Calu3 (cell line): ENCODE results near the gene VPS13D. TPM values are rescaled to one million over a fixed set of nuclear protein-coding genes. Genes with fewer than 3 reads are reported as not detected.

Experiments used
- BruUV-seq: library from RNA; stranded (reverse); fragments of 400-500 nt; replicated peaks from 2 replicates; lab custom pipeline; 2021; lab: Mats Ljungman, UMichigan
- CTCF ChIA-PET: fragments of 300-600 bp; sonication (Branson Sonifier 250); formaldehyde crosslinking; loops from one replicate; lab custom pipeline; 2022; ENCODE audit warnings: antibody characterized with exemption; lab: Charles Lee
- DNase-seq: peaks from one replicate; pipeline ENCODE4 v3.0.0; 2022
- H3K27ac Mint-ChIP-seq: one replicate; pipeline ENCODE4 v1.8.0; 2022; ENCODE audit warnings: mixed read lengths; ENCODE audit not compliant: unreplicated experiment
- H3K27me3 Mint-ChIP-seq: one replicate; pipeline ENCODE4 v1.8.0; 2022; ENCODE audit warnings: mixed read lengths; ENCODE audit not compliant: unreplicated experiment
- H3K36me3 Mint-ChIP-seq: one replicate; pipeline ENCODE4 v1.8.0; 2022; ENCODE audit warnings: mild to moderate bottlenecking, moderate library complexity, mixed read lengths; ENCODE audit not compliant: insufficient read depth, unreplicated experiment
- H3K4me1 Mint-ChIP-seq: one replicate; pipeline ENCODE4 v1.8.0; 2022; ENCODE audit warnings: mild to moderate bottlenecking, low read depth, mixed read lengths; ENCODE audit not compliant: unreplicated experiment
- H3K4me3 Mint-ChIP-seq: one replicate; pipeline ENCODE4 v1.8.0; 2022; ENCODE audit warnings: mild to moderate bottlenecking, low read depth, moderate library complexity, mixed read lengths; ENCODE audit not compliant: unreplicated experiment
- H3K9me3 Mint-ChIP-seq: one replicate; pipeline ENCODE4 v1.8.0; 2022; ENCODE audit warnings: low read depth, mixed read lengths; ENCODE audit not compliant: unreplicated experiment
- intact Hi-C: fragments of 100-400 bp; cut with micrococcal nuclease; formaldehyde crosslinking; loops from one replicate; pipeline ENCODE4 v1.10.0; 2022; ENCODE audit not compliant: unreplicated experiment
- total RNA-seq: library from RNA; stranded (reverse); gene quantifications from 2 replicates; pipeline ENCODE4 v1.2.3, GENCODE V29; 2022
- TF ChIP-seq, protein P1 (sequence below): fragments of 200-600 bp; IDR thresholded peaks from one replicate; pipeline ENCODE4 v1.8.0; 2022; ENCODE audit warnings: antibody characterized with exemption; ENCODE audit not compliant: unreplicated experiment

The VPS13D gene
- total RNA-seq, 1 experiment from 2014 or later = 30.6 TPM

DNA sequence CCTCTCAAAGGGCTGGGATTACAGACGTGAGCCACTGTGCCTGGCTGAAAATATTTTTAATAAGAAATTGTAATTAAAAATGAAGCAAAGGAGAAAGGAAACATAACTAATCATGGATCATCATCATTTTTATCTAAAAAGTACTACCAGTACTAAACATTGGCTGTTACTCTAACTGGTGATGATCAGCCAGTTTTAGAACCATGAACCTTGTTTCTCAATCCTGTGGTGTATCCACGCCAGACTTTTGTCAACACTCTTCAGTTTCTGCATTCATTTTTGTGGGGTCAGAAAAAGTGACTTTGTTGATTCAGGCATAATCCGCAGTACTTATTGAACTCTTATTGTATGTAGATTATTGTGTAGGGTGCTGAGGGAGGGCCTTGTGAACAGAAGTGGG is 52.3 kb downstream of the VPS13D start:
- BruUV-seq = no TSS peak
- no peaks in the 10 kb centered on the region for H3K36me3 Mint-ChIP-seq
- no peaks in the 10 kb centered on the region for H3K4me1 Mint-ChIP-seq
- no peak for DNase-seq
- CTCF ChIA-PET = no interaction called here
- H3K27me3 Mint-ChIP-seq = no peaks in the 10 kb centered on the region
- intact Hi-C loops = no loop called here
- no peaks in the 10 kb centered on the region for H3K9me3 Mint-ChIP-seq
- TF ChIP-seq, protein P1, sequence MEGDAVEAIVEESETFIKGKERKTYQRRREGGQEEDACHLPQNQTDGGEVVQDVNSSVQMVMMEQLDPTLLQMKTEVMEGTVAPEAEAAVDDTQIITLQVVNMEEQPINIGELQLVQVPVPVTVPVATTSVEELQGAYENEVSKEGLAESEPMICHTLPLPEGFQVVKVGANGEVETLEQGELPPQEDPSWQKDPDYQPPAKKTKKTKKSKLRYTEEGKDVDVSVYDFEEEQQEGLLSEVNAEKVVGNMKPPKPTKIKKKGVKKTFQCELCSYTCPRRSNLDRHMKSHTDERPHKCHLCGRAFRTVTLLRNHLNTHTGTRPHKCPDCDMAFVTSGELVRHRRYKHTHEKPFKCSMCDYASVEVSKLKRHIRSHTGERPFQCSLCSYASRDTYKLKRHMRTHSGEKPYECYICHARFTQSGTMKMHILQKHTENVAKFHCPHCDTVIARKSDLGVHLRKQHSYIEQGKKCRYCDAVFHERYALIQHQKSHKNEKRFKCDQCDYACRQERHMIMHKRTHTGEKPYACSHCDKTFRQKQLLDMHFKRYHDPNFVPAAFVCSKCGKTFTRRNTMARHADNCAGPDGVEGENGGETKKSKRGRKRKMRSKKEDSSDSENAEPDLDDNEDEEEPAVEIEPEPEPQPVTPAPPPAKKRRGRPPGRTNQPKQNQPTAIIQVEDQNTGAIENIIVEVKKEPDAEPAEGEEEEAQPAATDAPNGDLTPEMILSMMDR = no peak
- H3K27ac Mint-ChIP-seq = no peak overlapping the region
- no peak overlapping the region for H3K4me3 Mint-ChIP-seq

DNA sequence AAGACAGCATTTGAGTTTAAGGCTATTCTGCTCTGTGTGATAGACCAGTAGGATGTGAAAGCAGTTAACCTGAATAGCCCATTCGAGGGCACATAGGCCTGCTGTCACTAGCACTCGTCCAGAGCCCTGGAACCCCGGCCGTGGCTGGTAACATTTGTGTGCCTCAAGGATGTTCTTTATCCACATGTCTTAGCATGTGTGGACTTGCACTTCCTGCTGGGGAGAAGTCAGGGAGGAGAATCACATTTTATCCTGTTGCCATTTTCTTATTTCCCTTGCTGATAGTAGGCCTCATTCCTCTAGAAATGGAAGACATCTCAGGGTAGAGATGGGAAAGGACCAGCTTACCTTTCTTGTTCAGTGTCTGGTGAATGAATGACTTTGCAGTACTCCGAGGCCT is 54.7 kb downstream of the VPS13D start:
- no TSS peak for BruUV-seq

DNA sequence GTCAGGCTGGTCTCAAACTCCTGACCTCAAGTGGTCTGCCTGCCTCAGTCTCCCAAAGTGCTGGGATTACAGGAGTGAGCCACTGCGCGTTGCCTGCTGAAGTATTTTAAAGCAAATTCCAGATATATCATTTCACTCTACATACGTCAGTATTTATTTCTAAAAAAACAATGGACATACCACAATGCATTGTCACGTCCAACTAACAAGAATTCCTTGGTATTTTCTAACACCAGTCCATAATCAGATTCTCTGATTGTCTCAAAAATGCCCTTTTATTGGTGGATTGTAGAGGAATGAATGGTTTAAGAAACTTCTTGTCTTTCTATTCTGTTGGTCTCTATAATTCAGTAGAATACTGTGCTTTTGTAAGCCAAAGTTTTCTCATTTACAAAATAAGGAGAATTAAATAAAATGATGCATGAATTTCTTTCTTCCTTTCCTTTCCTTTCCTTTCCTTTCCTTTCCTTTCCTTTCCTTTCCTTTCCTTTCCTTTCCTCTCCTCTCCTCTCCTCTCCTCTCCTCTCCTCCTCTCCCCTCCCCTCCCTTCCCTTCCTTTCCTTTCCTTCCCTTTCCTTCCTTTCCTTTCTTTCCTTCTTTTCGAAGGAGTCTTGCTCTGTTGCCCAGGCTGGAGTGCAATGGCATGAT is 55.8 kb downstream of the VPS13D start:
- no peaks in the 10 kb centered on the region for H3K36me3 Mint-ChIP-seq
- DNase-seq = no peak
- CTCF ChIA-PET = no interaction called here
- intact Hi-C loops = no loop called here
- no TSS peak for BruUV-seq
- H3K4me3 Mint-ChIP-seq = no peak overlapping the region
- H3K27me3 Mint-ChIP-seq = no peaks in the 10 kb centered on the region
- H3K4me1 Mint-ChIP-seq = no peaks in the 10 kb centered on the region
- H3K27ac Mint-ChIP-seq = no peak overlapping the region
- TF ChIP-seq, protein P1 = no peak
- no peaks in the 10 kb centered on the region for H3K9me3 Mint-ChIP-seq

More for the DNA sequence above, 54.7 kb downstream of the VPS13D start:
- no peak overlapping the region for H3K4me3 Mint-ChIP-seq
- intact Hi-C loops = no loop called here
- H3K36me3 Mint-ChIP-seq = no peaks in the 10 kb centered on the region
- no peak overlapping the region for H3K27ac Mint-ChIP-seq
- CTCF ChIA-PET = no interaction called here
- no peaks in the 10 kb centered on the region for H3K4me1 Mint-ChIP-seq
- H3K27me3 Mint-ChIP-seq = no peaks in the 10 kb centered on the region
- no peak for DNase-seq
- H3K9me3 Mint-ChIP-seq = no peaks in the 10 kb centered on the region
- TF ChIP-seq, protein P1 = no peak

DNA sequence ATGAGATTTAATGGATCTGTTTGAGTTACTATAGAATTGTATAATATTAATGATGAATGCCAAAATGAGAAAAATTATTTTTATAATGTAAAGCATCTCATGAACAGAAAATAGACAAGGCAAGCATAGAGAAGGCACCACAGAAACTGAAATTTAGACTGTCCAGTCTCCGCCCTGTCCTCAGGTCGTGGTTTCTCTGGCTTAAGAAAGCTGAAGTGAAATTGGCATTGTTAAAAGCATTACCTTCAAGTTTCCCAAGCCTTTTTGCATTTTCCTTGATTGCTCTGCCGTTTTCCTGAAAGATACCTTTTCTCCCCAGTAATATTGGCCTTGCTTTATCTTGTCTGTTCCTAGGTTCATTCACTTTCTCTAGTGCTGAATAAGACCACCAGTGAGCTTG is 58.0 kb downstream of the VPS13D start:
- intact Hi-C loops = no loop called here
- no peak for DNase-seq
- Mint-ChIP-seq H3K4me3 (no peak overlapping the region), H3K36me3 (no peaks in the 10 kb centered on the region), H3K9me3 (no peaks in the 10 kb centered on the region), H3K27me3 (no peaks in the 10 kb centered on the region), H3K27ac (no peak overlapping the region), H3K4me1 (no peaks in the 10 kb centered on the region)
- TF ChIP-seq, protein P1 = no peak
- BruUV-seq = no TSS peak
- CTCF ChIA-PET = no interaction called here
